ENCODE data around the gene WDR64.

DNA sequence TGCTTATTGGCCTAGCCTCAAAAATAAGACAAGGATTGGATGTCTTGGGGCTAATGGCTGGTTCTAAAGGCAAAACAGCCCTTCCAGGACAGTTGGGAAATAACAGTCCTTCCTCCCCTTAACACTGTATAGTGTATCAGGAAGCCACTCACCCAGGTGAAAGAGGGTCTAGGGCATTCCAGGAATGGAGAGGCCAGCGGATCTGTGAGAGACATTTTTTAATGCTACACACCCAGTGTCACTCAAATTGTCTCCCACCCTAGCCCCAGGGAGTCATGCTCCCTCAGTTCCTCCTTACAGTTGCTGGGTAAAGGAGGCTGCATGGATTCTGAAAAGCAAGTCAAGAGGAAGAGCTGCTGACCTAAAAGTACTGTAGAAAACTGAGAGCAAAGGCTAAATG, 171.8 kb downstream of the WDR64 start:
- TF ChIP-seq, protein P1, sequence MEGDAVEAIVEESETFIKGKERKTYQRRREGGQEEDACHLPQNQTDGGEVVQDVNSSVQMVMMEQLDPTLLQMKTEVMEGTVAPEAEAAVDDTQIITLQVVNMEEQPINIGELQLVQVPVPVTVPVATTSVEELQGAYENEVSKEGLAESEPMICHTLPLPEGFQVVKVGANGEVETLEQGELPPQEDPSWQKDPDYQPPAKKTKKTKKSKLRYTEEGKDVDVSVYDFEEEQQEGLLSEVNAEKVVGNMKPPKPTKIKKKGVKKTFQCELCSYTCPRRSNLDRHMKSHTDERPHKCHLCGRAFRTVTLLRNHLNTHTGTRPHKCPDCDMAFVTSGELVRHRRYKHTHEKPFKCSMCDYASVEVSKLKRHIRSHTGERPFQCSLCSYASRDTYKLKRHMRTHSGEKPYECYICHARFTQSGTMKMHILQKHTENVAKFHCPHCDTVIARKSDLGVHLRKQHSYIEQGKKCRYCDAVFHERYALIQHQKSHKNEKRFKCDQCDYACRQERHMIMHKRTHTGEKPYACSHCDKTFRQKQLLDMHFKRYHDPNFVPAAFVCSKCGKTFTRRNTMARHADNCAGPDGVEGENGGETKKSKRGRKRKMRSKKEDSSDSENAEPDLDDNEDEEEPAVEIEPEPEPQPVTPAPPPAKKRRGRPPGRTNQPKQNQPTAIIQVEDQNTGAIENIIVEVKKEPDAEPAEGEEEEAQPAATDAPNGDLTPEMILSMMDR (IDR thresholded peaks at IDR 0.05), result no peak
- TF ChIP-seq POLR2A (IDR thresholded peaks at IDR 0.05), result no peak
